ENCODE data around the gene ASTN2. TPM values are rescaled to one million over a fixed set of nuclear protein-coding genes. Genes with fewer than 3 reads are reported as not detected.

ASTN2 gene
- total RNA-seq, 4 donors from 2014 or later = 3.3 to 10.2 (median 6.3) TPM

- no peak for DNase-seq
- Histone ChIP-seq H3K27ac (no peak overlapping the region), H3K4me1 (no peaks in the 10 kb centered on the region), H3K4me3 (no peak overlapping the region), H3K36me3 (no peaks in the 10 kb centered on the region), H3K27me3 (no peaks in the 10 kb centered on the region), H3K9me3 (no peaks in the 10 kb centered on the region)
- TF ChIP-seq, protein P1, sequence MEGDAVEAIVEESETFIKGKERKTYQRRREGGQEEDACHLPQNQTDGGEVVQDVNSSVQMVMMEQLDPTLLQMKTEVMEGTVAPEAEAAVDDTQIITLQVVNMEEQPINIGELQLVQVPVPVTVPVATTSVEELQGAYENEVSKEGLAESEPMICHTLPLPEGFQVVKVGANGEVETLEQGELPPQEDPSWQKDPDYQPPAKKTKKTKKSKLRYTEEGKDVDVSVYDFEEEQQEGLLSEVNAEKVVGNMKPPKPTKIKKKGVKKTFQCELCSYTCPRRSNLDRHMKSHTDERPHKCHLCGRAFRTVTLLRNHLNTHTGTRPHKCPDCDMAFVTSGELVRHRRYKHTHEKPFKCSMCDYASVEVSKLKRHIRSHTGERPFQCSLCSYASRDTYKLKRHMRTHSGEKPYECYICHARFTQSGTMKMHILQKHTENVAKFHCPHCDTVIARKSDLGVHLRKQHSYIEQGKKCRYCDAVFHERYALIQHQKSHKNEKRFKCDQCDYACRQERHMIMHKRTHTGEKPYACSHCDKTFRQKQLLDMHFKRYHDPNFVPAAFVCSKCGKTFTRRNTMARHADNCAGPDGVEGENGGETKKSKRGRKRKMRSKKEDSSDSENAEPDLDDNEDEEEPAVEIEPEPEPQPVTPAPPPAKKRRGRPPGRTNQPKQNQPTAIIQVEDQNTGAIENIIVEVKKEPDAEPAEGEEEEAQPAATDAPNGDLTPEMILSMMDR (IDR thresholded peaks at IDR 0.05) = no peak
- TF ChIP-seq POLR2A (IDR thresholded peaks at IDR 0.05) = no peak
Measured at GRCh38 chr9:116717150-116717549, 697.7 kb downstream of the ASTN2 start.

DNA sequence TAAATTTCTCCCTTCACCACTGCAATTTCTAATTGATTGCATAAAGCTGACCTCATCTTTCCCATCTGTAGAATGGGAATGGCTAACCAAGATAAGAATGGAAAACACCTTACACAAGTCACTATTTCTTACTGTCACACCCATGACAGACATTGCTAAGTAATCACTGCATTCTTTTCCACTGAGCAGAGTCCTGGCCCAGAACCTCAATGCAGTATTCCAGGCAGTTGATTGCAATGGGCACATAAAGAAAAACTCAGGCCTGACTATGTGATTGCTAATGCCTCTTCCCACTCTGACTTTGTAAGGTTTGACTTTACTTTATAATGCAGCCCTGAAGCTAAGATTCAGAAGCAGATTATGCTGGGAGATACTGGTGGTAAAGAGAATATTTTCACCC, 698.4 kb downstream of the ASTN2 start:
- Histone ChIP-seq H3K36me3 (no peaks in the 10 kb centered on the region), H3K27ac (no peak overlapping the region), H3K9me3 (no peaks in the 10 kb centered on the region), H3K4me3 (no peak overlapping the region), H3K27me3 (no peaks in the 10 kb centered on the region), H3K4me1 (no peaks in the 10 kb centered on the region)
- TF ChIP-seq, protein P1 (IDR thresholded peaks at IDR 0.05) = no peak
- no peak for TF ChIP-seq POLR2A (IDR thresholded peaks at IDR 0.05)
- DNase-seq = no peak

- Histone ChIP-seq H3K36me3 (no peaks in the 10 kb centered on the region), H3K27me3 (no peaks in the 10 kb centered on the region), H3K4me1 (no peaks in the 10 kb centered on the region), H3K9me3 (no peaks in the 10 kb centered on the region), H3K4me3 (no peak overlapping the region), H3K27ac (no peak overlapping the region)
- TF ChIP-seq, protein P1 (IDR thresholded peaks at IDR 0.05) = no peak
- TF ChIP-seq POLR2A (IDR thresholded peaks at IDR 0.05) = no peak
- DNase-seq = no peak
Measured at GRCh38 chr9:116715751-116716150, 699.1 kb downstream of the ASTN2 start.

- DNase-seq = no peak
- Histone ChIP-seq H3K27me3 (no peaks in the 10 kb centered on the region), H3K27ac (no peak overlapping the region), H3K4me1 (no peaks in the 10 kb centered on the region), H3K4me3 (no peak overlapping the region), H3K9me3 (no peaks in the 10 kb centered on the region), H3K36me3 (no peaks in the 10 kb centered on the region)
- TF ChIP-seq, protein P1 (IDR thresholded peaks at IDR 0.05) = no peak
- TF ChIP-seq POLR2A (IDR thresholded peaks at IDR 0.05) = no peak
Measured at GRCh38 chr9:116713271-116713670, 701.6 kb downstream of the ASTN2 start.

- no peak for DNase-seq
- Histone ChIP-seq H3K27me3 (no peaks in the 10 kb centered on the region), H3K4me1 (no peaks in the 10 kb centered on the region), H3K4me3 (no peak overlapping the region), H3K27ac (no peak overlapping the region), H3K36me3 (no peaks in the 10 kb centered on the region), H3K9me3 (no peaks in the 10 kb centered on the region)
- TF ChIP-seq POLR2A (IDR thresholded peaks at IDR 0.05) = no peak
- TF ChIP-seq, protein P1 (IDR thresholded peaks at IDR 0.05) = no peak
Measured at GRCh38 chr9:116712781-116713180, 702.1 kb downstream of the ASTN2 start.

Data from Peyer's patch (tissue), 4 donors.